A673 (cell line): ENCODE results near the gene ANKRD55.

Source experiments
- EZH2 ChIP-seq: fragments of 200-600 bp; sonication (generic); IDR thresholded peaks from 2 replicates; pipeline ENCODE4 v1.6.1; 2017; ENCODE audit warnings: borderline replicate concordance, low read depth, mild to moderate bottlenecking, mixed read lengths, antibody characterized with exemption, low read length; ENCODE audit not compliant: poor library complexity, severe bottlenecking
- TF ChIP-seq, protein P1 (sequence below): fragments of 300-800, 200-600 bp; sonication (generic); conservative IDR thresholded peaks from 2 replicates; pipeline ENCODE4 v1.5.1; 2017; ENCODE audit warnings: low read depth, mild to moderate bottlenecking, antibody characterized with exemption, low read length, moderate library complexity, mixed read lengths

DNA sequence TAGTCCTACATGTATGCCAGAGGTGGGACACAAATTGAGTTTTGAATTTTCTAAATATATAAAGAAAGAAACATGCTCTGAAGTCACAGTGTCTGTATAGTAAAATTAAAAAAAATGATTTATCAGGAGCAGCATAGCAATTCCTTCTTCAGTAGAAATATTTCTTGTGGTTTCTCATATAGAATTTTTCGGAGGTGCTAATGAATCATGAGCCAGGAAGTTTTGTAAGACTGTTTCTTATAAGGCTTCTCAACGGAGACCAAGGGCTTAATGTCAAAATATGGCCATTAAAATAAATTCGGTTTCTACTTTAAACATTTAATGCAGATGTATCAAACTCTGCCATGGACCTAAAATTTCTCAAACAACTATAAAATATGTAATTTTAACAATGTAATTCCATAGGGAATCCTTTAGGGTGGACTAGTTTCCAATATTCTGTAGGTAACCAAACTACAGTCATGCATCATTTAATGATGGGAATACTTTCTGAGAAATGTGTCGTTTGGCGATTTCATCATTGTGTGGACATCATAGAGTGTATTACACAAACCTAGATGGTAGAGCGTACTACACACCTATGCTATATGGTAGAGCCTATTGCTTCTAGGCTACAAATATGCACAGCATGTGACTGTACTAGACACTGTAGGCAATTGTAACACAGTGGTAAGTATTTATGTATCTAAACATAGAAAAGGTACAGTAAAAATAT is 66.3 kb downstream of the ANKRD55 start:
- TF ChIP-seq EZH2: no peak
- TF ChIP-seq, protein P1, sequence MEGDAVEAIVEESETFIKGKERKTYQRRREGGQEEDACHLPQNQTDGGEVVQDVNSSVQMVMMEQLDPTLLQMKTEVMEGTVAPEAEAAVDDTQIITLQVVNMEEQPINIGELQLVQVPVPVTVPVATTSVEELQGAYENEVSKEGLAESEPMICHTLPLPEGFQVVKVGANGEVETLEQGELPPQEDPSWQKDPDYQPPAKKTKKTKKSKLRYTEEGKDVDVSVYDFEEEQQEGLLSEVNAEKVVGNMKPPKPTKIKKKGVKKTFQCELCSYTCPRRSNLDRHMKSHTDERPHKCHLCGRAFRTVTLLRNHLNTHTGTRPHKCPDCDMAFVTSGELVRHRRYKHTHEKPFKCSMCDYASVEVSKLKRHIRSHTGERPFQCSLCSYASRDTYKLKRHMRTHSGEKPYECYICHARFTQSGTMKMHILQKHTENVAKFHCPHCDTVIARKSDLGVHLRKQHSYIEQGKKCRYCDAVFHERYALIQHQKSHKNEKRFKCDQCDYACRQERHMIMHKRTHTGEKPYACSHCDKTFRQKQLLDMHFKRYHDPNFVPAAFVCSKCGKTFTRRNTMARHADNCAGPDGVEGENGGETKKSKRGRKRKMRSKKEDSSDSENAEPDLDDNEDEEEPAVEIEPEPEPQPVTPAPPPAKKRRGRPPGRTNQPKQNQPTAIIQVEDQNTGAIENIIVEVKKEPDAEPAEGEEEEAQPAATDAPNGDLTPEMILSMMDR: no peak
